Fibroblast of lung (primary cell): ENCODE results near the gene FBXL2.

Source experiments
- CTCF ChIP-seq, 2 donors: IDR thresholded peaks in 1 of 2; conservative IDR thresholded peaks in 1 of 2; 1 replicate in 1 of 2; 2 replicates in 1 of 2; pipeline ENCODE4 v1.5.1; 2011 to 2012; ENCODE audit warnings: low read length in 2 of 2, control low read depth in 1 of 2, inconsistent platforms in 1 of 2, low read depth in 1 of 2, mild to moderate bottlenecking in 1 of 2
- EZH2 ChIP-seq: IDR thresholded peaks from 2 replicates; pipeline ENCODE4 v1.5.1; 2012; ENCODE audit warnings: low read length, control low read depth, mild to moderate bottlenecking; ENCODE audit errors: missing control alignments

GRCh38 chr3:33317963-33318709 is 40.9 kb downstream of the FBXL2 start:
- no peak for TF ChIP-seq CTCF (conservative IDR thresholded peaks at IDR 0.05 in 1 of 2, IDR thresholded peaks at IDR 0.05 in 1 of 2; ENCODE audit: low read depth in 1 of 2, low read length in 2 of 2)
- TF ChIP-seq EZH2 = no peak
